HEK293 (cell line): Measurements from ENCODE around the gene ABCG8.

Source experiments
- CTCF ChIA-PET: fragments of 350-600 bp; formaldehyde crosslinking; extraction: SDS; loops from one replicate; lab custom pipeline; 2021; ENCODE audit warnings: antibody characterized with exemption; lab: Yijun Ruan, JAX
- POLR2A ChIA-PET: fragments of 300-600 bp; formaldehyde crosslinking; extraction: SDS; loops from one replicate; lab custom pipeline; 2020; ENCODE audit warnings: antibody characterized with exemption, inconsistent platforms; lab: Yijun Ruan, JAX
- H3K27ac ChIP-seq: fragments of 200-500 bp; sonication (Bioruptor generic); 2 replicates; pipeline ENCODE4 v1.5.1; 2014; ENCODE audit warnings: low read depth, low read length, control low read depth, inconsistent platforms; ENCODE audit errors: extremely low read depth
- H3K36me3 ChIP-seq, 2 experiments: fragments of 200-500 bp in 1 of 2; sonication (Bioruptor generic) in 1 of 2; 1 replicate in 1 of 2; 2 replicates in 1 of 2; pipeline ENCODE4 v1.5.1; 2014 to 2017; ENCODE audit warnings: inconsistent platforms in 2 of 2, low read length in 2 of 2; ENCODE audit not compliant: control insufficient read depth in 2 of 2, insufficient read depth in 1 of 2
- H3K4me1 ChIP-seq: fragments of 200-500 bp; sonication (Bioruptor generic); 2 replicates; pipeline ENCODE4 v1.5.1; 2014; ENCODE audit warnings: mild to moderate bottlenecking, low read length, inconsistent platforms; ENCODE audit not compliant: control insufficient read depth, insufficient read depth
- H3K4me3 ChIP-seq: 2 replicates; pipeline ENCODE4 v1.5.1; 2011; ENCODE audit warnings: low read depth, mild to moderate bottlenecking, control low read depth, low read length, moderate library complexity
- H3K9me3 ChIP-seq: fragments of 200-500 bp; sonication (Bioruptor generic); 2 replicates; pipeline ENCODE4 v1.5.1; 2014; ENCODE audit warnings: low read depth, low read length, inconsistent platforms; ENCODE audit not compliant: control insufficient read depth, insufficient read depth
- ATF2 ChIP-seq: fragments of 450-650 bp; formaldehyde crosslinking; IDR thresholded peaks from 2 replicates; pipeline ENCODE4 v1.5.1; 2016; ENCODE audit warnings: missing biosample characterization, missing genetic modification characterization, low read depth
- KLF10 ChIP-seq: fragments of 450-650 bp; IDR thresholded peaks from 2 replicates; pipeline ENCODE4 v1.5.1; 2018; ENCODE audit warnings: missing biosample characterization, mild to moderate bottlenecking, missing genetic modification characterization
- PRDM2 ChIP-seq: fragments of 450-650 bp; formaldehyde crosslinking; IDR thresholded peaks from 2 replicates; pipeline ENCODE4 v1.5.1; 2016; ENCODE audit warnings: missing biosample characterization, missing genetic modification characterization, borderline replicate concordance
- YY1 ChIP-seq: fragments of 450-650 bp; formaldehyde crosslinking; IDR thresholded peaks from 2 replicates; pipeline ENCODE4 v1.5.1; 2018; ENCODE audit warnings: missing biosample characterization, missing genetic modification characterization
- ZBTB17 ChIP-seq: fragments of 450-650 bp; formaldehyde crosslinking; IDR thresholded peaks from 2 replicates; pipeline ENCODE4 v1.5.1; 2016; ENCODE audit warnings: missing biosample characterization, missing genetic modification characterization
- ZNF138 ChIP-seq: fragments of 450-650 bp; formaldehyde crosslinking; IDR thresholded peaks from 2 replicates; pipeline ENCODE4 v1.5.1; 2016; ENCODE audit warnings: missing biosample characterization, missing genetic modification characterization, borderline replicate concordance
- ZNF423 ChIP-seq: fragments of 450-650 bp; formaldehyde crosslinking; IDR thresholded peaks from 2 replicates; pipeline ENCODE4 v1.5.1; 2016; ENCODE audit warnings: missing biosample characterization, missing genetic modification characterization
- ZNF521 ChIP-seq: fragments of 450-650 bp; formaldehyde crosslinking; IDR thresholded peaks from 2 replicates; pipeline ENCODE4 v1.5.1; 2017; ENCODE audit warnings: missing biosample characterization, mild to moderate bottlenecking, missing genetic modification characterization
- ZNF707 ChIP-seq: fragments of 450-650 bp; formaldehyde crosslinking; IDR thresholded peaks from 2 replicates; pipeline ENCODE4 v1.5.1; 2016; ENCODE audit warnings: missing biosample characterization, missing genetic modification characterization
- ZNF76 ChIP-seq: fragments of 450-650 bp; formaldehyde crosslinking; IDR thresholded peaks from 2 replicates; pipeline ENCODE4; 2016; ENCODE audit warnings: low read depth, missing biosample characterization, missing genetic modification characterization, borderline replicate concordance
- TF ChIP-seq, protein P1 (sequence below): fragments of 450-650 bp; formaldehyde crosslinking; IDR thresholded peaks from 2 replicates; pipeline ENCODE4 v1.5.1; 2016; ENCODE audit warnings: missing biosample characterization, missing genetic modification characterization
- TF ChIP-seq, protein P2 (sequence below): fragments of 450-650 bp; formaldehyde crosslinking; IDR thresholded peaks from 2 replicates; pipeline ENCODE4 v1.5.1; 2017; ENCODE audit warnings: missing biosample characterization, missing genetic modification characterization

Gene ABCG8

DNA sequence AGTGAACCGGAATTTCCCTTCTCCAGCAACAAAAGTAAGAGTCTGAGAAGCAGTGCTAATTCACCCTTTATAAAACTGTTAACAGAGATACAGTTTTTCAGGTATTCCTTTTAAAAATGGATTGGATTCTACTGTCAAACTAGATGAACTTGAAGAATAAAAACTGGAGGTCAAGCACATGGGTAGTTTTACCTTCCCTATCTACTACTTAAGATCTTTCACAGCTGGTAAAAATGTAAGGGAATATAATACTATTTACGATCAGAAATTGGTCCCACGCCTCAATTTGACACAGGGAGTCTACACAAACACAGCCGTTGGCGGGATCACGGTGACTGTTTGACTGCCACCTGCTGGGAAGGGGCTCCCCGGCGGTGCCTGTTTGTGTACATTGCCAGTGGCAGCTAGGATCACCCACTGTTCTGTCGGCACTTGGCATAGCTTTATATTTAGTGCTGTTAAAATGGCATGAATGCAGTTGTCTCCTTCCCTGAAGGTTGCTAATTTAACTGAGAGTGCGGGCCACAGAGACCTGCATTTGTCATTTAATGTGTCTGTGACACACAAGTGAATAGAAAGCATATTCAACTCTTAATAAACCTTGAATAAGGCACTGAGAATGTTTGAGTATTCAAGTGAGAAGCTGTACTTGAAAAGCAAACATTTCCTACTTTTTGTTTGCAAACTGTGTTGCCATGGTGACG lies 59.5 kb downstream of the ABCG8 start (continued):
- TF ChIP-seq ATF2 (tag by site-specific recombination) (no peak), ZNF707 (tag by site-specific recombination) (no peak), YY1 (no peak), PRDM2 (no peak), ZNF521 (tag by site-specific recombination) (no peak), ZNF423 (peak; percentile 86), KLF10 (tag by site-specific recombination) (no peak)

DNA sequence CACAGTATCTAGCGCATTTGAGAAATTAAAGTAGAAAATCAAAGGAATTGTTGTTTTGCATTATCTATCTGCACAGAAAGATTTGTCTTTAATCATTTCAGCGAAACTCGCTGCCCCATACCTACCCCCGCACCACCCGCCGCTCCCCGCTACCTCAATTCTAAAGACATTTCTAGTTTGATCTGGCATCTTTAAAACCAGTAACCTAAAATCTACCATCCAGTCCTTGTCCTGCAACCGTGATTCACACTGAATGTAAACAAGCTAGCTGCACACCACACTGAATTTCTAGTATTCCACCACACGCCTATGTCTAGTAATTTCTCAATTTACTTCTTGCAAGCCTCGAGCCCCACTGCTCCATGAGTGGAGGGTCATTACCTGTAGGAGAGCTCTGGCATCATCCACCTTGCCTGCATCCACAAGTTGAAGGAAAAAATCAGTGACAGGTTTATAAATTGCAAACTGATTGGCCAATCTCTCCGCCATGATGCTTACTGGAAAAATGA lies 60.1 kb downstream of the ABCG8 start:
- CTCF ChIA-PET = interaction anchor here (0.5 kb wide), 1 partner anchor 154 kb away, joined by 3 read pairs; no protein-coding TSS in a partner anchor
- H3K4me3 ChIP-seq = no peak overlapping the region
- TF ChIP-seq ZBTB17 = peak; percentile 82
- TF ChIP-seq, protein P1, sequence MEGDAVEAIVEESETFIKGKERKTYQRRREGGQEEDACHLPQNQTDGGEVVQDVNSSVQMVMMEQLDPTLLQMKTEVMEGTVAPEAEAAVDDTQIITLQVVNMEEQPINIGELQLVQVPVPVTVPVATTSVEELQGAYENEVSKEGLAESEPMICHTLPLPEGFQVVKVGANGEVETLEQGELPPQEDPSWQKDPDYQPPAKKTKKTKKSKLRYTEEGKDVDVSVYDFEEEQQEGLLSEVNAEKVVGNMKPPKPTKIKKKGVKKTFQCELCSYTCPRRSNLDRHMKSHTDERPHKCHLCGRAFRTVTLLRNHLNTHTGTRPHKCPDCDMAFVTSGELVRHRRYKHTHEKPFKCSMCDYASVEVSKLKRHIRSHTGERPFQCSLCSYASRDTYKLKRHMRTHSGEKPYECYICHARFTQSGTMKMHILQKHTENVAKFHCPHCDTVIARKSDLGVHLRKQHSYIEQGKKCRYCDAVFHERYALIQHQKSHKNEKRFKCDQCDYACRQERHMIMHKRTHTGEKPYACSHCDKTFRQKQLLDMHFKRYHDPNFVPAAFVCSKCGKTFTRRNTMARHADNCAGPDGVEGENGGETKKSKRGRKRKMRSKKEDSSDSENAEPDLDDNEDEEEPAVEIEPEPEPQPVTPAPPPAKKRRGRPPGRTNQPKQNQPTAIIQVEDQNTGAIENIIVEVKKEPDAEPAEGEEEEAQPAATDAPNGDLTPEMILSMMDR = no peak
- TF ChIP-seq, all 188 proteins: peak for 1
- Histone ChIP-seq H3K9me3 (no peaks in the 10 kb centered on the region), H3K4me1 (peaks cover 20% of the 10 kb centered on the region; the same call in 1 of the 2 replicates), H3K27ac (no peak overlapping the region), H3K36me3 (peaks cover 26 to 67% of the 10 kb centered on the region in 2 experiments)
- POLR2A ChIA-PET = no interaction called here

DNA sequence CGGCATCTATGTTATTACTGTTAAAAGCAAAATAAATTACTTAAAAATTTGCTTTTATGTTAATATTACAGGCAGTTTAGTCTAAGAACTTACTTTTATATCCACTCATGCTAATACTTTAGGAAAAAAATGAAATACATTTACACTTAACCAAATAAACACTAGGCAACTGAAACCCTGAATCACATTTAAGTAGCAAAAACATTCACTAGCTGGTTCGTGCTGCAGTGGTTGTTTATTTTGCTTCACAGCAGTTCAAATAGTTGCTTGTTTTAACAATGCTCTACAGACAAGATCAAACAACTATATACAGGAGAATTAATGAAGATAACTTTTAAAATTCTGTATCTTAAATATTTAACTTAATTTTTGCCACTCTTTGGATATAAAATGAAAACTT lies 60.8 kb downstream of the ABCG8 start:
- Histone ChIP-seq H3K9me3 (no peaks in the 10 kb centered on the region), H3K36me3 (peaks cover 33 to 68% of the 10 kb centered on the region in 2 experiments), H3K27ac (no peak overlapping the region), H3K4me3 (no peak overlapping the region), H3K4me1 (peaks cover 20% of the 10 kb centered on the region; the same call in 1 of the 2 replicates)
- TF ChIP-seq, protein P2, sequence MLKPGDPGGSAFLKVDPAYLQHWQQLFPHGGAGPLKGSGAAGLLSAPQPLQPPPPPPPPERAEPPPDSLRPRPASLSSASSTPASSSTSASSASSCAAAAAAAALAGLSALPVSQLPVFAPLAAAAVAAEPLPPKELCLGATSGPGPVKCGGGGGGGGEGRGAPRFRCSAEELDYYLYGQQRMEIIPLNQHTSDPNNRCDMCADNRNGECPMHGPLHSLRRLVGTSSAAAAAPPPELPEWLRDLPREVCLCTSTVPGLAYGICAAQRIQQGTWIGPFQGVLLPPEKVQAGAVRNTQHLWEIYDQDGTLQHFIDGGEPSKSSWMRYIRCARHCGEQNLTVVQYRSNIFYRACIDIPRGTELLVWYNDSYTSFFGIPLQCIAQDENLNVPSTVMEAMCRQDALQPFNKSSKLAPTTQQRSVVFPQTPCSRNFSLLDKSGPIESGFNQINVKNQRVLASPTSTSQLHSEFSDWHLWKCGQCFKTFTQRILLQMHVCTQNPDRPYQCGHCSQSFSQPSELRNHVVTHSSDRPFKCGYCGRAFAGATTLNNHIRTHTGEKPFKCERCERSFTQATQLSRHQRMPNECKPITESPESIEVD (tag by site-specific recombination) = peak; percentile 24; the same call in 1 of the 2 replicates
- TF ChIP-seq ZNF138 (tag by site-specific recombination) = no peak
- no peak for TF ChIP-seq ZNF76 (tag by site-specific recombination)
- ChIA-PET CTCF (no interaction called here), POLR2A (no interaction called here)
